Measurements from ENCODE around the gene RNF20. TPM values are rescaled to one million over a fixed set of nuclear protein-coding genes. Genes with fewer than 3 reads are reported as not detected.
"Not testable (repeated sequence)": the region's sequence is repeated elsewhere in the genome, so short reads cannot be mapped to it uniquely, and the experiment has no call there.

RNF20 gene
- total RNA-seq, 1 donor from 2014 or later = 26.0 TPM

- DNase-seq = no peak
Observed at GRCh38 chr9:101587332-101588043, 53.8 kb downstream of the RNF20 start.

- not testable (repeated sequence) for DNase-seq
Observed at GRCh38 chr9:101590074-101590473, 56.4 kb downstream of the RNF20 start.

DNA sequence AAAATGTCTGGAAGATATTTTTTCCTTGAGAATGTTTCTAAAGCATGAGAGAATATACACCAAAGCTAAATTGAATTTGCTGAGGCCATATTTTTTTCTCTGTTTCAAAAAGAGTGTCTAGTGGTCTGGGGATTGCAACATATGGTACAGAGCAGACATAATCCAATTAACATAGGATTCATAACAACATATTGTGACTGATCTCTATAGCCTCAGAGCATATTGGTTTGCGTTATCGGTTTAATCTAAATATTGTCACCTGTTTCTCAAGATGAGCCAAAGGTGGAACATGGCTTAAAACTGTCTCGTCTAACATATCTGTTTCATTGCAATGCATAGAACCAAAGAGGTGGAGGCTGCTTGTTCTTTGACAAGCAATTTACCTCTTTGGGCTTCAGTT lies 57.2 kb downstream of the RNF20 start:
- no peak for DNase-seq

DNA sequence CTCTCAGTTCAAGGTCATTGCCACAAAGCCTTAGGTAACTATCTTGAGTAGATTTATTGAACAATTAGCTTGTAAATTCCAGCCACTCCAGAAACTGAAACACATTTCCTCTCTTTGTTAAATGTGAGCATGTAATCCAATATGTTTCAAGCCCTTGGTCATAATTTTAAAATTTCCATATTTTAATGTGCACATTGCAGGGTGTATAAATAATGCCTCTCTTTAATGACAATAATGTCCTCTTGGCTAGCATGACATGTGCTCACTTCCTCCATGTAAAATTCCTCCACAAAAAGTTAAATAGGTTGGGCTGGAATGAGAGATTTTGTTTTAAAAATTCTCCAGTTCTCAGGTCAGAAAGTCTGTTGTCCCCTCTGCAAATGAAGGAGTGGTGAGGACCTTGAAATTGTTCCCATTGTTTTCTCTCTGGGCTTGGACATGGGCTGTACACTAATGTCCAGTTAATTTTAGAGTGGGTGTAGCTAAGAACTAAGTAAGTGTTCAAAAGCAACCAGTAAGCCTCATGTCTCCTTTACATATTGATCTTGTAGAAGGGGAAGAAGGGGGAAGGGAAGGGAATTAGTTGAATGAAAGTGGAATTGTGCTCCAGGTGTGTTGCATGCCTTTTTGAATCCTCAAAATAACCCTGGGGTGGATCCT lies 58.3 kb downstream of the RNF20 start:
- DNase-seq = no peak

GRCh38 chr9:101592788-101593187 lies 59.1 kb downstream of the RNF20 start:
- no peak for DNase-seq

DNA sequence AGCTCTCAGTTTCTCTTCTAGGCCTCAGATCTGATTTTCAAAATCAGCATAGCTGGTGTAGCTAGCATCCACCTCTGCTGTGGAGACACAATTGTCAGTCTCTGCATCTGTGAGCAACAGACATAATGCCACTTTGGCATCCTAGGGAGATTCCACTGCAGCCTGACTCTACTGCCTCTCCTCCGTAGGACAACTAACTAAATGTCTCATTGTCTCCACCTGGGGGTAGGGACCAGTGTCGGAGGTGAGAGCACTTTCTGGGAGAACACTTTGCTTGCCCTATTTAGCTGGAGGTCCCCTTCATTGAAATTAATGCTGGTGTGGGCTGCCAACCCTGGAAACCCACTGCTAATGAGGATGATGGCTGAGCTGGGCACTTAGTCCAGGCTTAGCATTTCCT lies 59.7 kb downstream of the RNF20 start:
- DNase-seq = no peak

DNA sequence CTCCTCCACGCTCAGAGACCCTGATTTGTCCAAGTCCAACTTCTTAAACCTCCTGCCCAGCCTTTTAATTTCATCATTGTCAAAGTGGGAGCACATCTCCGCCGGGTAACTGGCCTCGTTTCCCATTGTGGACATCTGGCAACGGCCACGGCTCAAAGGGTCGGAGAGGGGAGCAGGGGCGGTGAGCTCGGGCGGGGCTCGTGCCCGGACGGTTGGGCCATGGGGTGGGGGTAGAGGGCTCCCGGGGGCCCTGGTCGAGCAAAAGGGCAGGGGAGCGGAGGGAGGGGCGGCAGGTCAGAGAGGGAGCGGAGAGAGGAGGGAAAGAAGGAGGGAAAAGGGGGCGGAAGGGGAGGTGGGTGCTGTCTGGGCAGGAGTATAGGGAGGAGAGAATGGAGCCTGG lies 61.1 kb downstream of the RNF20 start, which contains the start of gene PPP3R2:
Gene PPP3R2 (minus strand): TSS at position 174 of the 400 bp plus-strand sequence. CDS start 48 bp downstream, at position 126.
- DNase-seq = no peak

GRCh38 chr9:101601904-101602765 lies 68.5 kb downstream of the RNF20 start:
- peak; percentile 50 for DNase-seq

- no peak for DNase-seq
Observed at GRCh38 chr9:101604296-101604695, 70.6 kb downstream of the RNF20 start.

DNA sequence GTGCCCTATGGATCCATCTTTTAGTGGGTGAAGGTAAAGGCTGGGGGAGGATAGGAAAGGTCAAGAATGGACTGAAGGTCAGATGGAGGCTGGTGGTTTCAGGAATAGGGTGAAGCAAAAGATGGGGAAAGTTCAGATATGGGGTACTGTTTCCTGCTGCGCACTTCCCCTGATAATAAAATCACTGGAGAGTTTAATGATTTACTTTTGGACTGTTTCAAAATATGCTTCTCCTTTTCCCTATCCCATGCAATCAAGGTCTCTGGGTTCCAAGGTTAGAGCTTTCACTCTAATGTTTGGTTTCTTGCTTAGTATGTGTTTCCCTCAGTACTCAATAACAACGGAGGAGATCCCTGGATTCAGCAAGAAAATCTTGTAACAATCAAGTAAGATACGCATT lies 71.9 kb downstream of the RNF20 start:
- DNase-seq = no peak

Small RNA genes within 50 kb of the gene (small RNA-seq; reads per million reads assigned to genes)
- not detected for gene AL353621.1 (ENCODE audit: low replicate concordance)

Other genes with a start within 250 kb of the RNF20 start
- not detected for gene BAAT, start 148.8 kb upstream of the RNF20 start, total RNA-seq
- 18.3 TPM for gene MRPL50, start 135.2 kb upstream of the RNF20 start, total RNA-seq
- 26.0 TPM for gene ZNF189, start 135.0 kb upstream of the RNF20 start, total RNA-seq
- gene ALDOB, start 98.1 kb upstream of the RNF20 start, total RNA-seq = not detected
- gene PPP3R2, start 61.1 kb downstream of the RNF20 start, total RNA-seq = not detected
- gene GRIN3A, start 204.8 kb downstream of the RNF20 start, total RNA-seq = 0.49 TPM